HG03558 (cell line): ENCODE data around the gene ZNF326.
"Not testable (repeated sequence)": the region's sequence is repeated elsewhere in the genome, so short reads cannot be mapped to it uniquely, and the experiment has no call there.

Source experiments
- ATAC-seq: cut with Tn5 transposase; IDR thresholded peaks from one replicate; pipeline ENCODE4 v1.9.1; 2021; ENCODE audit warnings: moderate number of reproducible peaks; ENCODE audit not compliant: unreplicated experiment; ENCODE audit errors: extremely low read depth

The ZNF326 gene

GRCh38 chr1:89995598-89996449 lies 914 bp downstream of the ZNF326 start:
- no peak for ATAC-seq

- ATAC-seq: no peak
Observed at GRCh38 chr1:89996450-89997110, 1.7 kb downstream of the ZNF326 start.

GRCh38 chr1:89997152-89997551 lies 2.2 kb downstream of the ZNF326 start:
- not testable (repeated sequence) for ATAC-seq

- ATAC-seq: no peak
Observed at GRCh38 chr1:89998306-89998705, 3.4 kb downstream of the ZNF326 start.

- no peak for ATAC-seq
Observed at GRCh38 chr1:89999208-89999607, 4.3 kb downstream of the ZNF326 start.

- no peak for ATAC-seq
Observed at GRCh38 chr1:89999628-90000027, 4.7 kb downstream of the ZNF326 start.

GRCh38 chr1:90000934-90001676 lies 6.2 kb downstream of the ZNF326 start:
- no peak for ATAC-seq

GRCh38 chr1:90007979-90008404 lies 13.1 kb downstream of the ZNF326 start:
- ATAC-seq: no peak

- no peak for ATAC-seq
Observed at GRCh38 chr1:90012300-90012699, 17.4 kb downstream of the ZNF326 start.

- ATAC-seq: no peak
Observed at GRCh38 chr1:90023691-90024090, 28.8 kb downstream of the ZNF326 start.

- ATAC-seq: no peak
Observed at GRCh38 chr1:90027281-90027680, 32.4 kb downstream of the ZNF326 start.

GRCh38 chr1:90039652-90040051 lies 44.7 kb downstream of the ZNF326 start:
- ATAC-seq: no peak

GRCh38 chr1:90043586-90043985 lies 48.7 kb downstream of the ZNF326 start:
- ATAC-seq: no peak

GRCh38 chr1:90044346-90044745 lies 49.4 kb downstream of the ZNF326 start:
- ATAC-seq: no peak

- ATAC-seq: no peak
Observed at GRCh38 chr1:90045853-90046563, 51.1 kb downstream of the ZNF326 start.

GRCh38 chr1:90046635-90047034 lies 51.7 kb downstream of the ZNF326 start:
- no peak for ATAC-seq

- ATAC-seq: no peak
Observed at GRCh38 chr1:90048043-90048442, 53.1 kb downstream of the ZNF326 start.

GRCh38 chr1:90062700-90063643 lies 68.1 kb downstream of the ZNF326 start:
- not testable (repeated sequence) for ATAC-seq

- not testable (repeated sequence) for ATAC-seq
Observed at GRCh38 chr1:90064109-90064508, 69.2 kb downstream of the ZNF326 start.
